Dedifferentiated amniotic fluid mesenchymal stem cell (primary cell): Measurements from ENCODE around the gene MOV10L1.

ENCODE experiments used
- DNase-seq: peaks from one replicate; pipeline ENCODE4 v3.0.0-alpha.2; 2016; ENCODE audit errors: extremely low spot score

The MOV10L1 gene

DNA sequence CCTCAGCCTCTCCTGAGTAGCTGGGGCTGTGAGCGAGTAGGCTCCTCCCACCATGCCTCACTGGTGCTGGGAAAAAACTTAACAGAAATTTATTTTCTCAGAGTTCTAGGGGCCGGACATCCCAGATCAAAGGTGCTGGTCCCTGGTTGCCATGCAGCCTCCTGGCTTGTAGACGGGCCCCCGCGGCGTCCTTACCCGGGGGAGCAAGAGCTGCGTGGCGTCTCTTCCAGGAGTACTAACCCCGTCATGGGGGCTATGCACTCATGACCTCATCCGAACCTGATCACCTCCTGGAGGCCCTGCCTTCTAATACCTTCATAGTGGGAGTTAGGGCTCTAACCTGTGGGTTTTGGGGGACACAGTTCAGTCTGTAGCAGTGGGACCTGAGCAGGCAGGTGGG, 98.5 kb downstream of the MOV10L1 start:
- no peak for DNase-seq

DNA sequence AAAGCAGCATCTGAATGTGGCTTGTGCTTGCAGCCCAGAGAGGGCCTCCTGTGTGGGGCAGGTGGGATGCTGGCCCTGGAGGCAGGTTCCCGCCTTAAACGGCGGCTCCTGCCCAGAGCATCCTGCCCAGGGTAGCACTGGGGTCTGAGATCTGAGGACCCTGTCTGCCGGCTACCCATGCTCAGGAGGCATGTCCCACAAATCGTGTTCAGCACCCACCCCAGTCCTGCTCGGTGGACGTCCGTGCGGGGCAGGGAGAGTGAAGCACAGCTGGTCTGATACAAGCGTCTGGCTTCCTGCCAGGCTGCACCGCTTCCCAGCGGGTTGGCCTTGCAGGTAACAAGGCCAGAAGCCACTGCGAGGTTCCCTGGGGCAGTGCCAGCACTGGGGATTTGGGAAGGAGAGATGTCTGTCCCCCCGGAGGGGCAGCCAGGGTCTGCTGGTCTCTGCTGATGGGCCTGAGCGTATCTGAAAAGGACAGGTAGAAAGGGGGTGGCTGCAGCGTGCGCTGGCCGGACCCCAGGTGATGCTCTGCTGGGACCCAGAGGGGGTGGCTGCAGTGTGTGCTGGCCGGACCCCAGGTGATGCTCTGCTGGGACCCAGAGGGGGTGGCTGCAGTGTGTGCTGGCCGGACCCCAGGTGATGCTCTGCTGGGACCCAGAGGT, 99.5 kb downstream of the MOV10L1 start:
- no peak for DNase-seq

DNA sequence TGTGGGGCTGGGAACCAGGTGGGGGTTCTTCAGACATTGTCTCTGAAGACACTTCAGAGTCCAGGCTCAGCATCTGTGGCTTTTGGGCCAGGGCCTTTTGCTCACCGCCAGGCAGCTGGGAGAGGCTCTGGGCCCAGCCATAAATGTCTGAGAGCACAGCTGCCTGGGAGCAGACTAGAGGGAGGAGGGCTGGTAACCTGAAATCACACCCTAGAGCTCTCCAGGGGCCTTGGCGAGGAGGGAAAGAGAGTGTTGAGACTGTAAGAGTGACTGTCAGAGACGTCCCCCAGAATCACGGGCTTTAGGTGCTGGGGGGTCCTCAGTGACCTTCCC, 100.0 kb downstream of the MOV10L1 start:
- no peak for DNase-seq

DNA sequence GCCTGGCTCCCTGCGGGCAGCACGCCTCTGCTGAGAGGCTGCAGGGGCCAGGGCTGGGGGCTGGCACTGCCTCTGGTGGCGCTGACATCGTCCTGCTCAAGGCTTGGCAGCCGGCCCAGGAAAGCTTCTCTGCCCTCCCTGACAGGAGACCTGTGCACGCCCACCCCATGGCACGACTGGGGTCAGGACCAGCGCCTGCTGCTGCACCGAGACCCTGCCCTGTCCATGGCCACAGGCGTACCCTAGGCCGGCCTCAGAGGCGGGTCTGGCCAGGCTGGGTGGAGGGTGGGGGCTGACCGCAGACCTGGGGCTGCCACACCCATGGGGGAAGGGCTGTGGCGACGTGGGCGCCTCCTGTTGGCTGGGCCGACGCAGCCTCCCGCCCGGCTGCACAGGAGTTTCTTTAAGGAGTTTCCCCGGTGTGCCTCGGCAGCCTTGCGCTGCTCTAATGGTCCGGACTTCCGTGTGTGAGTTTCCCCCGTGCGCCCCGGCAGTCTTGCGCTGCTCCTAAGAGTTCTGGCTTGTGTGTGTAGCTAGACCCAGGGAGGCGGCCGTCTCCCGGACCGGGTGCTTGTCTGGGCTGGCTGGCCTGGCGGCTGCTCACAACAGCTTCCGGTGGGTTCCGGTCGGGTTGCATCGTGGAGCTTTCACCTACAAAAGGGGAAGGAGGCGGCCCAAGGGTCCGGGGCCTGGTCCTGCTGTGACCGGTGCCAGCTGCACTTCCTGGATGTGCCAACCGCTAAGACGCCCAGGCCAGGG, 100.6 kb downstream of the MOV10L1 start:
- peak; percentile 22 for DNase-seq

DNA sequence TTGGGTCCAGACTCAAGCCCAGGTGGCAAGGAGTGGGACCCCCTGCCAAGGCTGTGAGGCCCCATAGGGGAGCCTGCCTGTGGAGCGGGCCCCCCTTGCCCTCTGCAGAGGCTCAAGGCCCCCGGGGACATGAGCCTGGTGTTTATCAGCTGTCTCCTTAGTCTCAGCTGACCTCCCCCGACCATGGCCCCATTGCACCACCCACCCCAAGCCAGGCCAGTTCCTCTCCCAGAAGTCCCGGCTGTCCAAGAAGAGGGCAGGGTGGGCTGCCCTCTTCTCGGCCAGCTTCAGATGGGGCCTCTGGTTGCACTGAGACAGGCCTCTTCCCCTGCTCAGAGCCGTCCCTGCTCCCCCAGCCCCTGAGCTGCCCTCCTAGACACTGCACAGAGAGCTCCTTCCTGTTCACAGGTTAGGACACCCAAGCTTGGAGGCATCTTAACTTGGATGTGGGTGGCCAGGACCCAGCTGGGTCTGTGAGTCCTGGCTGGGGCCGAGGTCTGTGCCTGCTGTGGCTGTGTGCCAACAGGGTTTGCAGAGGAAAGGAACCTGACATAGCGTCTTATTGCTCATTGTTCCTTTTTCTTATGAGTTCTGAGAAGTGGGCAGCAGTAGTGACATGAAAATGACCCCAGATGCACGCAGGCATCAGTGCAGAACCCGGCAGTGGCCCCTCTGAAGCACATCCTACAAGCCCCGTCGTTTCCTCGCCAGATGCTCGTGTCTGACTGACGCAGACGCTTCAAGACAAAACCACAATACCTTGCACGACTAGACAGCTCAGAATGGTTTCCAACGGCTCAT, 101.3 kb downstream of the MOV10L1 start:
- no peak for DNase-seq

DNA sequence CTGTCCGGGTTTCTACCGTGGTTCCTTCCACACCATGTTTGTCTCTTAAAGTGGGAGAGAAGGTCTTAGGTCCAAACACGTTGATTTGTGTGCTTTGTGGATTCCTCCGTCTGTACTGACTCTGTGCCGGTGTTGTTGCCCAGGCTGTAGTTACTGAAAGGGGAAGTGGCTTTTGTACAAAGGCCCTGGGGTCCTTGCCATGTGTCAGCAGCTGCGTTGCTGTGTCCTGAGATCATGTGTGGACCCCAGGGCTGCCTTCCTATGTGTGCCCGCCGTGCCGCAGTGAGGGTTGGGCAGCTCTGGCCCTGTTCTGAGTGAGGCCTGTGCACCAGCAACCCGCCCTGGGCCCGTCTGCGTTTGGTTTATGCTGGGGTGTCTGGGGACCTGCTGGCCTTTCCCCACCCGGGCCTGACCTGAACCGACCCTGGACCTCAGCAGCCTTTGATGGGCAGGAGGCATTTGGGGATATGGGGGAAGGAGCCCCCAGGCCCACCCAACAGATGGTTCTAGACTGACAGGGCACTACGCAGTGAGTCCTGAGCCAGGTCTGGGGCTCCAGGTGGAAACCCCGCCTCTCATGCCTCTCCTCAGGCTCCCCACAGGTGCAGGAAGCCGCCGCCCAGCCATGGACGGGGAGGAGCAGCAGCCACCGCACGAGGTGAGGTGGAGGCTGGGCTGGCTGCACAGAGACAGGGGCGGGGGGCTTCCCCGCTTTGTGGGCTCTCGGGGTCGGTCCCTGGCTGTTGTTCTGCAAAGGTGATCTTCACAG, 102.8 kb downstream of the MOV10L1 start:
- no peak for DNase-seq

DNA sequence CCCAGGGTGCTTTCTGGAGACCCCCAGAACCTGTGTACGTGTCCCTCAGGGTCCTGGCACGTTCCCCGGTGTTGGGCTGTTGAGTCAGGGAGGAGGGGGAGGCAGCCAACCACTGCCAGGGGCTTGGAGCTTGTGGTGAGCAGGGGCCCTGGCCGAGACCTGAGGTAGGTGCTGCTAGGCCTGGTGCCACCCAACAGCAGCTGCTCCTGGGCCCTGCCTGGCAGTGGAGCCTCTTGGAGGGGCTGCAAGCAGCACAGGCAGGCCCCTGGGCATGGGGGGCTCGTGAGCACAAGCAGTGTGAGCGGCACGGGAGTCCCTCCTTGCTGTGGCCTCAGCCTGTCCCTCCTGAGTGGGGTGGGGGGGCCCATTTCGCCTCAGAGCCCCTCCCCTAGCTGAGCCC, 103.8 kb downstream of the MOV10L1 start:
- no peak for DNase-seq

DNA sequence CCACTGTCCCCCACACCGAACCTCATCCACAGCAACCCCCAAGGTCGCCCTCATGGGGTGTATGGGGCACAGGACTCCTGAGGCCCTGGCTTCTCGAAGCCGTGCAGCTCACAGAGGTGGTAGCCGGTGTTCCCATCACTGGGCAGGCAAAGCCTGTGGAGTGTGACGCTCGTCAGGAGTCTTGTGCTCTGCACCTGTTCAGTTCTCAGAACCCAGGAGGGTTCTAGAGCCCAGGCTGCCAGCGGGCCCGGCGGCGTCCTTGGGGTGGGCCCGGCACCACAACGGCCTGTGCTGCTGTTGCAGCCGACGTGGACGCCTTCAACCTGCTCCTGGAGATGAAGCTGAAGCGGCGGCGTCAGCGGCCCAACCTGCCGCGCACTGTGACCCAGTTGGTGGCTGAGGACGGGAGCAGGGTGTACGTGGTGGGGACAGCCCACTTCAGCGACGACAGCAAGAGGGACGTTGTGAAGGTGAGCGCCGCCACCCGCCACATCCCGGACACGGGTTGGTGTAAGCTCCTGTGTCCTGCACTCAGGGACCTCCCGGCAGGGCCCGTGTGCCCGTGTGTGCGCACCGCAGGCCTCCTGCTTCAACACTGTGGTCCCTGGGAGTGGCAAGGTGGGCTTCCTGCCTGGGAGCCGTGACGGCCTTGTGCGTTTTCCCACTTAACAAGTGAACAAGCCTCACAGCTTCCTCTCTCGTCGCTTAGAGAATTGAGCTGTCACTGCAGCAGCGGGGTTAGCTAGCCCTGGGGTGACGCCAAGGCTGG, 104.4 kb downstream of the MOV10L1 start:
- DNase-seq = no peak

DNA sequence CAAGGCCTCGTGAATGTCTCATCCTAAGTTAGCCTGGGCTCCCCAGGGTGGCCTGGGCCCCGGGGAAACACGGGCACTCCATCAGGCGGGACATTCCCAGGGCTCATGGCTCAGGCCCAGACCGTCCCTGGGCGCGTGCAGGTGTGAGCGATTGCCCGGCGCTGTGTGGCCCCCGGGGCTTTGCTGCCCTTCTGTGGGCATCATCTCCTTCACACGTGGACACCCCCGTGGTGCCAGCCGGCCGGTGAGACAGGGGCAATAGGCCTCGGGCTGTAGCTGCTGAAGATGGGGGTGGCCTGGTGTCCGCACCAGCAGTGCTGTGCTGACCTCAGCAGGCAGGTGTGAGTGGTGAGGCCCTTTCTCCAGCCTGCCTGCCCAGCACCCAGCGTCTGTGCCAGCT, 106.5 kb downstream of the MOV10L1 start:
- no peak for DNase-seq

DNA sequence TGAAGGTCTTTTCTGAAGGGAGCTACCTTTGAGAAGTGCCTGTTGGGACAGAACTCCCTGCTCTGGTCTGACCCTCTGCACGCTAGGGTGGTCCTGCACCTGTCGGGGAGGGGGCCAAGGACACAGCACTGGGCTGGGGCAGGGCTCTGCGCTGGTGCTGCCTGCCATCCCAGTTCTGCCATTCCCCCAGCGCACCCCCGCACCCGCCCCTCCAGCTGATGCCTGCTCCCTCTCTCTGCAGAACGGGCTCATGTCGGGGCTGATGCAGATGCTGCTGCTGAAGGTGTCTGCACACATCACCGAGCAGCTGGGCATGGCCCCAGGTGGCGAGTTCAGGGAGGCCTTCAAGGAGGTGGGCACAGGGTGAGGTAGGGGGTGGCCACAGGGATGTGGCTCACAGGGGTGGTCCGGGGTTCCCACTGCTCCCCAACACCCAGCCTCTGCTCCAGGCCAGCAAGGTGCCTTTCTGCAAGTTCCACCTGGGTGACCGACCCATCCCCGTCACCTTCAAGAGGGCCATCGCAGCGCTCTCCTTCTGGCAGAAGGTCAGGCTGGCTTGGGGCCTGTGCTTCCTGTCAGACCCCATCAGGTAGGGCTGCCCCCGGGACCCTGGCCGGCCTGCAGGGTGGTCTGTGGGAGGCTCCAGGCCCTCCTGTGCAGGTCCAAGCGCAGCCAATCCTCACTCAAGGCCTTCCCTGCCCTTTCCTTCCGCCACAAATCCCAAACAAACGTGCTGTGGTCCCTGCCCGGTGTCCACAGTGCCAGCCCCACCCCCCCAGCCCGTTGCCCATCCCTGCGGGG, 107.4 kb downstream of the MOV10L1 start:
- no peak for DNase-seq

DNA sequence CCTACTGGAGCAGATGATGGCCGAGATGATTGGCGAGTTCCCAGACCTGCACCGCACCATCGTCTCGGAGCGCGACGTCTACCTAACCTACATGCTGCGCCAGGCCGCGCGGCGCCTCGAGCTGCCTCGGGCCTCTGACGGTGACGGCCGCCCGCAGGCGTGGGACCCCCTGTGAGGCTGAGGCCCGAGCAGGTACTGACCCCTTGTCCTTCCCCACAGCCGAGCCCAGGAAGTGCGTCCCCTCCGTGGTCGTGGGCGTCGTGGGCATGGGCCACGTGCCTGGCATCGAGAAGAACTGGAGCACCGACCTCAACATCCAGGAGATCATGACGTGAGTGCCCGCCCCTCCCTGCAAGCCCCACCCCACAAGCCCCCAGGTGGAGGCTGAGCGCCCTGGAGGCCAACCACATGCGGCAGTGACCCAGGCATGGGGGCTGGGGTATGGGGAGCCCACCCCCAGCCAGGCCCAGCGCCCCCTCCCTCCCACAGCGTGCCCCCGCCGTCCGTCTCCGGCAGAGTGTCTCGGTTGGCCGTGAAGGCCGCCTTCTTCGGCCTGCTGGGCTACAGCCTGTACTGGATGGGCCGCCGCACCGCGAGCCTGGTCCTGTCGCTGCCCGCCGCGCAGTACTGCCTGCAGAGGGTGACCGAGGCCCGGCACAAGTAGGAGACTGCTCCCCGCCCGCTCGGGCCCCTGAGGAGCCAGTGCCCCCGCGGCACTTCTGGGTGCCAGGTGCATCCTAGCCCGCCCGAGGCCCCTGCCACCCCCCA, 108.2 kb downstream of the MOV10L1 start:
- no peak for DNase-seq

DNA sequence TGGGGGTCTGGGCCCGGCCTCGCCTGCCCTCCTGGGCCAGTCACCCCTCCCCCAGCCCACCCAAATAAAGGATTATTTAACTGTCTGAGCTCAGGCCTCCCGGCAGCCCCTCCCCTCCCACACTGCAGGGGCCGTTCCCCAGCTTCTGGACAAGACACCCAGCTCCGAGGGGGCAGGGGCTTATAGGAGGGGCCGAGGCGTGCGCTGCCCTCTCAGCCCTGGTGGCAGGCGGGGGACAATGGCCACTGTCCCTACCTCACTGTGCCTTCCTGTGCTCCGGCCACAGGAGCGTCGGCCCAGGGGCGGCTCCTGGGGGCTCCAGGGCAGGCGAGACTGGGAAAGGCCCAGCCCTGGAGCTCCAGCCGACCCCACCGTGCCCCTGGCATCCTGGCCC, 108.8 kb downstream of the MOV10L1 start:
- no peak for DNase-seq

DNA sequence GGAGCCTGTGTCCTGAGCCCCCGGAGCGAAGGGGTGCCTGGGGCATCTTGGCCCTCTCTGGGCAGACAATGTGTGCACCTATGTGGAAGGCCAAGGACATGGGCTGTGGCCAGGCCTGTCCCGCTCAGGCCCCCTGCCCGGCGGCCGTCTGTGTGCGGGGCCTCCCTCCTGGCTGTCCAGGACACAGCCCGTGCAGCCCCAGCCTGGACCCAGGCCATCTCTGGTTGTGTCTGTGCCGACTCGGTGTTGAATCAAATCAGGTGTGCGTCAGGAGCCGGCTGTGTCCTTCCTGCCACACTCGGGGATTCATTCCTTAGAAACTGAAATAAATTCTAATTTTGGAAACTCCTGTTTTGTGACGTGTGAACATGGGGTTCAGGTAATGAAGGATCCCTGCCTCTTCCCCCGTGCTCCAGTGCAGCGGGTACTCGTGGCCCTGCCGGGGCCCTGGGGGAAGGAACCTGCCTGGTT, 109.5 kb downstream of the MOV10L1 start:
- DNase-seq = no peak

DNA sequence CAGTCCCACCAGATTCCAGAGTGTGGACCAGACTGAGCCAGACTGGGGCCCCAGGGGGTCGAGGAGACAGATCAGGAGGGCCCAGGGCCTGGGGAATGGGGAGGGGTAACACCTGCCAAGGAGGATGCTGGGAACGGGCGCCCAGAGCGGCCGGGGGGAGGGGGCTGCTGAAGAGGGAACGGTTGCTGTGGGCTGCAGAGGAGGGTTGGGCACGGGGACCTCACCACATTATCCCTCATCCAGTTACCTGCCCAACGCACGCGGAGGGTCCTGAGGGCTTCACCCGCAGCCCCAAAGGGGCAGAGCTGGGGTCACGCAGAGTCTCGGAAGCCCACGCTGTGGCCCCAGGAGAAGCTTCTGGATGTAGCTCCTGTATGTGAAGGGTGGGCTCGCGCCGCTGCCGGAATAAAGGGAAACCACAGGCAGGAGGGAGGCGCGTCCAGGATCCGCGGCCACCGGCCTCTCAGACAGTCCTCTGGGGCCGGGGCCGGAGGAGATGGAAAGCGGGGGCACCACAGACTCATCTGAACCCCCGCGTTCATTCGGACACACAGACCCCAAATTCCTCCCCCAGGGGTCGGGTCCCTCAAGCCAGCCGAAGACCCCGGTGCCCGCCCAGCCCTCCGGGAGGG, 110.1 kb downstream of the MOV10L1 start:
- DNase-seq = no peak

DNA sequence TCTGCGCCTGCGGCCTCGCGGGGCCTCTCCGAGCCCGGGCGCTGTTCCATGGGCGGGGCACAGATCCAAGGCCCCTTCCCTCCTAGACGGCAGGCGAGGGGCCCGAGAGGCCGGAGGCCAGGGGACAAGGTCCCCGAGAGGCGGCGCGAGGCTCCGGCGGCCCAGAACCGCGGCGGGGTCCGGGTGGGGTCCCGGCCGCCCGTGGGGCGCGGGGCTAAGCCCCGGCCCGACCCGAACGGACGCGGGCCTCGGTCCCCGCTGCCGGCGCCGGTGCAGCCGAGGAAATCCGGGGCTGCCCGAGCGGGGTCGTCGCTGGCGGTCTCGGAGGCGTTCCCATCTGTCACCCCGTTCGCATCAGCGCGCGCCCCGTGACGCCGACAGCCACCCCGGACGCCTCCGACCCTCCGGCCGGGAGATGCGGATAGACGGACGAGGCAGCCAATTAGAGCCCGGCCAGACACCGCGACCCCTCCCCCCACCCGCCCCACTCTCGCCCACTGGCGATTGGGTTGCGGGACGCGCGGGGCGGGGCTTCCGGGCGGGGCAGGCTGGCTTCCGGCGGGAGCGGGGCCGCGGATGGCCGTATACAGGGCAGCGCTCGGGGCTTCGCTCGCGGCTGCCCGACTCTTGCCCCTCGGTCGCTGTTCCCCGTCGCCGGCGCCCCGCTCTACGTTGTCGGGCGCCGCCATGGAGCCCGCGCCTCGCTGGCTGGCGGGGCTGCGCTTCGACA, 110.8 kb downstream of the MOV10L1 start, which contains the start of gene SELENOO:
Gene SELENOO (plus strand): TSS at position 551 of the 730 bp plus-strand sequence. CDS start 26 bp downstream, at position 577.
- DNase-seq = peak; percentile 78

DNA sequence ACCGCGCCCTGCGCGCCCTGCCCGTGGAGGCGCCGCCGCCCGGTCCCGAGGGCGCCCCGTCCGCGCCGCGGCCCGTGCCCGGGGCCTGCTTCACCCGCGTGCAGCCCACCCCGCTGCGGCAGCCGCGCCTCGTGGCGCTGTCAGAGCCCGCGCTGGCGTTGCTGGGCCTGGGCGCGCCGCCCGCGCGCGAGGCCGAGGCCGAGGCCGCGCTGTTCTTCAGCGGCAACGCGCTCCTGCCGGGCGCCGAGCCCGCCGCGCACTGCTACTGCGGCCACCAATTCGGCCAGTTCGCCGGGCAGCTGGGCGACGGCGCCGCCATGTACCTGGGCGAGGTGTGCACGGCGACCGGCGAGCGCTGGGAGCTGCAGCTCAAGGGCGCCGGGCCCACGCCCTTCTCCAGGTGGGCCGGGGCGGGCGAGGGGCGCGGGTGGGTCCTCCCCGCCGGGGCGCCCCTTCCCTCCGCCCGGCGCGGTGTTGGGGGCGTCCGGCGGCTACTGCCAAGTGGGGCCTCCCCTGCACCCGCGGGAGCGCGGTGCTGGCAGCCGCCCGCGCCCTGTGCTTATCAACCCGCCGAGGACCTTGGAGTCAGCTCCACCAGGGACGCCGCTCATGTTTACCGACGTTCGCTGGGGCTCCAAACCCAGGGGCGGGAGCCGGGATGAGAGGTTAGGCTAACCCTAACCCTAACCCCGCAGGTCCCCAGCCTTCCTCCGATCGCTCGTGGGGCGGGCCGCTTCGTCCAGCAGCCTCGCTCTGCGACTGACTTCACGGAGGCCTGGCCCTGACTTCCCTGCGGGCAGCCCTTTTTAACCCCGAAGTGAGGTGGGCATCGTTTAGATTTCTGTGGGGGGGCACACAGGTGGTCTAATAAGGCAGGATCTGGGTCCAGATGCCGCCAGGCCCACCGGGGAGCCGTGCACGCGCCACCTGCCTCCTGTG, 111.7 kb downstream of the MOV10L1 start:
- no peak for DNase-seq

DNA sequence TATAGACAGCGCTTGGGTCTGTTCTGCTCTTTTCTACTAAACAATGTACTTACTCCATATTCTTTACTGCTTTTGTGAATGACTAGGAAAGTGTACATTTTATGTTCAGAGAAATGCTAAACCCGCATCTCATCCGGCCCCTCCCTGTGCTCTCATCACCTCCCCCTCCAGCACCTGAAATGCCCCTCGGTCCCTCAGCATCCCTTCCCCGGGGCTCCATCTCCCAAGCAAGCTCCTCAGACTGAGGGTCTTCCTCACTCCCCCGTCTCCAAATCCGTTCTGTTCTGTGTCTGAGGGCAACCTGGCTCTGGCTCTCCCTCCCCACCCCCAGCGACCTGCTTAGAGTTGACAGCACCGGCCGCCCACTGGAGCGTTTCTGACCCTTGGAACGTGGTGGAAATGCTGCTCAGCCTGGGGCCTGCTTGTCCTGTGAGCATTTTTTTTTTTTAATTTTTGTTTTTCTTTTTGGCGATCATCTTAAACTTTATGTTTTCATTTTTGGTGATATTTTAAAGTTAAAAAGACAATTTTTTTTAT, 112.4 kb downstream of the MOV10L1 start:
- DNase-seq = no peak
